Measurements from ENCODE around the gene SLC28A3. TPM values are rescaled to one million over a fixed set of nuclear protein-coding genes. Genes with fewer than 3 reads are reported as not detected.

The SLC28A3 gene
- total and polyA plus RNA-seq, 2 of the 8 experiments (the other 6 are each of a cell fraction or from before 2014, with no cell fraction given): 0.02 TPM; not detected in 1

- no peak for TF ChIP-seq TAF1 (IDR thresholded peaks at IDR 0.05; ENCODE audit: low read depth, low read length)
- TF ChIP-seq KDM4A (IDR thresholded peaks at IDR 0.05; ENCODE audit: low read depth, low read length, severe bottlenecking): no peak
- no peak for TF ChIP-seq YY1 (IDR thresholded peaks at IDR 0.05; ENCODE audit: low read depth, low read length)
- no peak for TF ChIP-seq CREB1 (IDR thresholded peaks at IDR 0.05)
- TF ChIP-seq SIX5 (IDR thresholded peaks at IDR 0.05; ENCODE audit: low read depth, low read length): no peak
- no peak for TF ChIP-seq SIN3A (conservative IDR thresholded peaks at IDR 0.05 in 1 of 2, IDR thresholded peaks at IDR 0.05 in 1 of 2; ENCODE audit: low read depth in 1 of 2, low read length in 2 of 2)
- POLR2A ChIA-PET (ENCODE audit: partially characterized antibody): interaction anchor here (1.1 kb wide), 1 partner anchor 324 kb away, joined by 3 read pairs; the partner anchor contains the start of gene HNRNPK
These were observed 36.4 kb downstream of the SLC28A3 start for GRCh38 chr9:84304166-84304565.

More at GRCh38 chr9:84304166-84304565, 36.4 kb downstream of the SLC28A3 start:
- Histone ChIP-seq H3K4me1 (replicated peaks in 1 of 4; ENCODE audit: control insufficient read depth in 3 of 4, insufficient read depth in 4 of 4, low read length in 3 of 4) (peaks cover 0 to 2% (median under 1%) of the 10 kb centered on the region in 4 experiments; a peak in 1 of 7 replicates), H3K27ac (ENCODE audit: low read depth, low read length) (no peak overlapping the region), H2BK12ac (ENCODE audit: low read depth, low read length) (no peak overlapping the region), H3K79me2 (ENCODE audit: control insufficient read depth in 1 of 2, insufficient read depth in 2 of 2, low read length in 2 of 2) (no peaks in the 10 kb centered on the region), H3K27me3 (replicated peaks in 1 of 4; ENCODE audit: control insufficient read depth in 3 of 4, extremely low read depth in 1 of 4, insufficient read depth in 3 of 4, low read length in 3 of 4) (no peaks in the 10 kb centered on the region), H3K23me2 (ENCODE audit: low read depth, low read length) (no peaks in the 10 kb centered on the region), H3K18ac (ENCODE audit: extremely low read depth, low read length) (no peak overlapping the region), H3K4me2 (ENCODE audit: insufficient read depth in 1 of 2, low read depth in 2 of 2, low read length in 2 of 2) (no peak overlapping the region), H3K56ac (replicated peaks; ENCODE audit: insufficient read length, low read depth, low read length) (no peak overlapping the region), H3K14ac (ENCODE audit: insufficient read length) (no peak overlapping the region), H3K79me1 (ENCODE audit: low read depth, low read length) (no peaks in the 10 kb centered on the region), H3K36me3 (ENCODE audit: control insufficient read depth in 2 of 4, insufficient read depth in 4 of 4, low read length in 3 of 4) (no peaks in the 10 kb centered on the region), H3K23ac (ENCODE audit: insufficient read length) (no peak overlapping the region), H2BK15ac (ENCODE audit: low read length) (no peak overlapping the region), H3K4ac (replicated peaks; ENCODE audit: insufficient read length, low read depth, low read length) (no peak overlapping the region), H2AFZ (ENCODE audit: low read length) (no peak overlapping the region), H4K8ac (ENCODE audit: extremely low read depth, insufficient read depth, low read length) (no peak overlapping the region), H3K4me3 (ENCODE audit: extremely low read depth in 1 of 4, insufficient read depth in 2 of 4, low read depth in 3 of 4, low read length in 4 of 4) (no peak overlapping the region), H4K5ac (ENCODE audit: insufficient read length, low read depth, low read length) (no peak overlapping the region), H2BK20ac (ENCODE audit: low read length) (no peak overlapping the region), H2BK120ac (replicated peaks; ENCODE audit: low read depth, low read length) (no peak overlapping the region), H4K91ac (replicated peaks; ENCODE audit: insufficient read length, low read length) (no peak overlapping the region), H4K20me1 (replicated peaks in 1 of 2; ENCODE audit: control insufficient read depth in 1 of 2, insufficient read depth in 2 of 2, low read length in 2 of 2) (no peaks in the 10 kb centered on the region), H3K9ac (replicated peaks in 1 of 4; ENCODE audit: extremely low read depth in 1 of 4, low read depth in 3 of 4, low read length in 3 of 4) (no peak overlapping the region), H3K9me3 (ENCODE audit: insufficient read depth in 2 of 2, low read depth in 1 of 2, low read length in 1 of 2) (no peaks in the 10 kb centered on the region), H2AK5ac (ENCODE audit: low read depth, low read length) (no peak overlapping the region), H2BK5ac (ENCODE audit: low read depth, low read length) (no peak overlapping the region)
- WGBS, 2 experiments (ENCODE audit: extremely low coverage in 1 of 2, insufficient coverage in 1 of 2, insufficient read length in 1 of 2, insufficient replicate concordance in 2 of 2, low coverage in 1 of 2, low lambda C conversion rate in 2 of 2, missing lambda C conversion rate in 1 of 2): 87% methylated on average over 1 of the region's 1 CpG; no CpG with 5 or more reads in 1 of the 2 experiments
- FAIRE-seq (no peak), DNase-seq (ENCODE audit: low read depth in 1 of 2, low spot score in 2 of 2) (no peak)
- CTCF ChIA-PET (ENCODE audit: partially characterized antibody): interaction anchor here (0.6 to 3.0 kb wide), 7 partner anchors 8 to 130 kb away, joined by 3 to 9 read pairs (median 4); no protein-coding TSS in a partner anchor
